ENCODE results near the gene NMNAT3.

The NMNAT3 gene

GRCh38 chr3:139608924-139609323 is 68.8 kb downstream of the NMNAT3 start:
- Histone ChIP-seq H4K20me1 (ENCODE audit: insufficient read depth, low read length) (no peaks in the 10 kb centered on the region), H3K4me3 (ENCODE audit: low read depth in 1 of 2, low read length in 2 of 2) (no peak overlapping the region), H3K27ac (ENCODE audit: low read length) (no peak overlapping the region), H3K9ac (ENCODE audit: low read depth, low read length) (no peak overlapping the region), H3K27me3 (ENCODE audit: insufficient read depth, low read length, poor library complexity) (no peaks in the 10 kb centered on the region), H3K79me2 (ENCODE audit: insufficient read depth, low read length) (no peaks in the 10 kb centered on the region), H2AFZ (ENCODE audit: low read depth, low read length) (no peak overlapping the region), H3K36me3 (ENCODE audit: insufficient read depth, low read length) (no peaks in the 10 kb centered on the region), H3K4me2 (ENCODE audit: insufficient read depth, low read length) (no peak overlapping the region), H3K9me3 (ENCODE audit: insufficient read depth, low read length, severe bottlenecking) (no peaks in the 10 kb centered on the region), H3K4me1 (ENCODE audit: insufficient read depth, low read length) (no peaks in the 10 kb centered on the region)
- DNase-seq, result no peak
- no peak for TF ChIP-seq CTCF (IDR thresholded peaks at IDR 0.05; ENCODE audit: borderline replicate concordance, extremely low read depth, low read length, poor library complexity, severe bottlenecking)
- ATAC-seq (ENCODE audit: insufficient read depth, low read depth), result no peak

- ATAC-seq (ENCODE audit: insufficient read depth, low read depth), result no peak
- no peak overlapping the region for H3K9ac ChIP-seq (ENCODE audit: low read depth, low read length)
- no peak overlapping the region for H3K4me3 ChIP-seq (ENCODE audit: low read depth in 1 of 2, low read length in 2 of 2)
- TF ChIP-seq EZH2 (IDR thresholded peaks at IDR 0.05; ENCODE audit: borderline replicate concordance, low read depth, low read length, severe bottlenecking) (no peak), CTCF (IDR thresholded peaks at IDR 0.05; ENCODE audit: borderline replicate concordance, extremely low read depth, low read length, poor library complexity, severe bottlenecking) (no peak)
- no peaks in the 10 kb centered on the region for H3K36me3 ChIP-seq (ENCODE audit: insufficient read depth, low read length)
- H2AFZ ChIP-seq (ENCODE audit: low read depth, low read length), result no peak overlapping the region
- DNase-seq, result no peak
- H4K20me1 ChIP-seq (ENCODE audit: insufficient read depth, low read length), result no peaks in the 10 kb centered on the region
- H3K27ac ChIP-seq (ENCODE audit: low read length), result no peak overlapping the region
- no peaks in the 10 kb centered on the region for H3K27me3 ChIP-seq (ENCODE audit: insufficient read depth, low read length, poor library complexity)
- no peaks in the 10 kb centered on the region for H3K4me1 ChIP-seq (ENCODE audit: insufficient read depth, low read length)
- H3K79me2 ChIP-seq (ENCODE audit: insufficient read depth, low read length), result no peaks in the 10 kb centered on the region
- no peaks in the 10 kb centered on the region for H3K9me3 ChIP-seq (ENCODE audit: insufficient read depth, low read length, severe bottlenecking)
- no peak overlapping the region for H3K4me2 ChIP-seq (ENCODE audit: insufficient read depth, low read length)
These were observed 69.7 kb downstream of the NMNAT3 start for GRCh38 chr3:139608108-139608380.

- H3K27me3 ChIP-seq (ENCODE audit: insufficient read depth, low read length, poor library complexity), result no peaks in the 10 kb centered on the region
- TF ChIP-seq CTCF (IDR thresholded peaks at IDR 0.05; ENCODE audit: borderline replicate concordance, extremely low read depth, low read length, poor library complexity, severe bottlenecking), result no peak
- no peak for TF ChIP-seq EZH2 (IDR thresholded peaks at IDR 0.05; ENCODE audit: borderline replicate concordance, low read depth, low read length, severe bottlenecking)
- no peak for ATAC-seq (ENCODE audit: insufficient read depth, low read depth)
- DNase-seq, result no peak
- H3K9me3 ChIP-seq (ENCODE audit: insufficient read depth, low read length, severe bottlenecking), result no peaks in the 10 kb centered on the region
- H4K20me1 ChIP-seq (ENCODE audit: insufficient read depth, low read length), result no peaks in the 10 kb centered on the region
- no peaks in the 10 kb centered on the region for H3K36me3 ChIP-seq (ENCODE audit: insufficient read depth, low read length)
- no peak overlapping the region for H3K4me2 ChIP-seq (ENCODE audit: insufficient read depth, low read length)
- no peak overlapping the region for H3K4me3 ChIP-seq (ENCODE audit: low read depth in 1 of 2, low read length in 2 of 2)
- no peak overlapping the region for H3K27ac ChIP-seq (ENCODE audit: low read length)
- H3K9ac ChIP-seq (ENCODE audit: low read depth, low read length), result no peak overlapping the region
- no peaks in the 10 kb centered on the region for H3K4me1 ChIP-seq (ENCODE audit: insufficient read depth, low read length)
- no peak overlapping the region for H2AFZ ChIP-seq (ENCODE audit: low read depth, low read length)
- no peaks in the 10 kb centered on the region for H3K79me2 ChIP-seq (ENCODE audit: insufficient read depth, low read length)
These were observed 70.3 kb downstream of the NMNAT3 start for GRCh38 chr3:139607257-139608107.

Measured in DND-41 (cell line).